Fibroblast of mammary gland (primary cell): Measurements from ENCODE around the gene P2RY14.

Experiments
- DNase-seq: peaks from one replicate; pipeline ENCODE4 v3.0.0-alpha.2; 2010; ENCODE audit warnings: low read depth
- H3K4me3 ChIP-seq: 2 replicates; pipeline ENCODE4 v1.5.1; 2011; ENCODE audit warnings: low read depth, mild to moderate bottlenecking, low read length, moderate library complexity; ENCODE audit not compliant: control insufficient read depth
- TF ChIP-seq, protein P1 (sequence below): conservative IDR thresholded peaks from 2 replicates; pipeline ENCODE4 v1.5.1; 2011; ENCODE audit warnings: low read depth, low read length, inconsistent platforms; ENCODE audit not compliant: control insufficient read depth, insufficient read depth

The P2RY14 gene

DNA sequence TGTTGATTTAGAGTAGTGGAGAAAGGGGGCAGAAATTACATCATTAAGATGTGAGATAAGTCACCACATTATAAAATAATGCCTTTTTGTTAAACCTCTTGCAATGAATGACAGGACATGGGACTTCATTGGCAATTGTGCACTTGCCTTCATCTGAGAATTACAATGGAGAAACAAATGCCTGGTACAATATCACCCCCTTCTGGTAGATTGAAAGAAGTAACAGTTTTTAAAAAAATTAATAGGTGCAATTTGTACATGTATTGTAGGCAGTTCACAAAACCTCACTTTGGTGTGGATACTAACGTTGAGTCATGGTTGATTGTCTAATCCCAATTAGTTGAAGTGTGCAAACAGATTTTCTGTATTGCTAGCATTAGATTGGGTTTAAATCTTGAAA lies 4.6 kb upstream of the P2RY14 start:
- DNase-seq, result peak; percentile 74
- H3K4me3 ChIP-seq, result no peak overlapping the region
- TF ChIP-seq, protein P1, sequence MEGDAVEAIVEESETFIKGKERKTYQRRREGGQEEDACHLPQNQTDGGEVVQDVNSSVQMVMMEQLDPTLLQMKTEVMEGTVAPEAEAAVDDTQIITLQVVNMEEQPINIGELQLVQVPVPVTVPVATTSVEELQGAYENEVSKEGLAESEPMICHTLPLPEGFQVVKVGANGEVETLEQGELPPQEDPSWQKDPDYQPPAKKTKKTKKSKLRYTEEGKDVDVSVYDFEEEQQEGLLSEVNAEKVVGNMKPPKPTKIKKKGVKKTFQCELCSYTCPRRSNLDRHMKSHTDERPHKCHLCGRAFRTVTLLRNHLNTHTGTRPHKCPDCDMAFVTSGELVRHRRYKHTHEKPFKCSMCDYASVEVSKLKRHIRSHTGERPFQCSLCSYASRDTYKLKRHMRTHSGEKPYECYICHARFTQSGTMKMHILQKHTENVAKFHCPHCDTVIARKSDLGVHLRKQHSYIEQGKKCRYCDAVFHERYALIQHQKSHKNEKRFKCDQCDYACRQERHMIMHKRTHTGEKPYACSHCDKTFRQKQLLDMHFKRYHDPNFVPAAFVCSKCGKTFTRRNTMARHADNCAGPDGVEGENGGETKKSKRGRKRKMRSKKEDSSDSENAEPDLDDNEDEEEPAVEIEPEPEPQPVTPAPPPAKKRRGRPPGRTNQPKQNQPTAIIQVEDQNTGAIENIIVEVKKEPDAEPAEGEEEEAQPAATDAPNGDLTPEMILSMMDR, result peak; percentile 67

DNA sequence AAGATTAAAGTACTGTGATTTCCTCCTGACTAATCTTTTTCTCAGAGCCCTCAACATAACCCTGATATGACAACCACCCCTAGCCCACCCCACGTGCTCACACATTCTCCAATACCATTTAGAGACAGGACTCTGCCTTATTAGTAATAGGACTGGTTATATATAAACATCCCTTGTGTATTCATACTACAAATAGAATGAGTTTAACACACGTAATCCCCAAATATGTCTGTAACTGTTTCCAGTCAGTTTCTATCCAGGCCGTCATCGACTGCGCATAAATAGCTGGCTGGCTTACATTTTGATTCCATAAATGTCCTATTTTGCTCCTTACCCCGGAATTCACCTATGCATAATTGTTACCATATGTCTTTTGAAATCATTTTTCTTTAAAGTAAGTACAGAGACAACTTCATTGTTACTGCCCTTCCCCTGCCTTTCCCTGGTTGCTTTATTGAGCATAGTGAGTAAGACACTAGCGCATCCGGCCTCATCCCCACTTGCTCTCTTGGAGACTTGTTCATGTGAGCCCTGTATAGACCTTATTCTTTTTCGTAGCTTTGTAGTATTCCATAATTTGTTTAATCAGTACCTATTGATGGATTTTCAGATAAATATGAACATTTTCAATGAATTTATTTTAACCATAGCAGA lies 3.5 kb upstream of the P2RY14 start:
- peak; percentile 31 for DNase-seq

DNA sequence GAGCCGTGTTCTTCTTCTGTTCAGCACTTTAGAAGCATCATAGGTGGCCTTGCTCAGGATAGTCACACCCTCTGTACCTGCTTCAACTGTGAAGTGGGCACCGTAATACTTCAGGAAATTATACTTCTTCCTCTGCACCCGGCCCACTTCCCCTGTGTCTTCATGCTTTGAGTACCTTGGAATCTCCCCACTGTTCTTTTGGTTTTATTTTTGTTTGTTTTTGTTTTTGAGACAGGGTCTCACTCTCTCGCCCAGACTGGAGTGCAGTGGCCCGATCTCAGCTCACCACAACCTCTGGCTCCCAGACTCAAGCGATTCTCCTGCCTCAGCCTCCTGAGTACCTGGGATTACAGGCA lies 1.7 kb downstream of the P2RY14 start:
- TF ChIP-seq, protein P1, result no peak
- no peak for DNase-seq
- no peak overlapping the region for H3K4me3 ChIP-seq

More for the DNA sequence above, 3.5 kb upstream of the P2RY14 start:
- TF ChIP-seq, protein P1, result no peak
- no peak overlapping the region for H3K4me3 ChIP-seq

DNA sequence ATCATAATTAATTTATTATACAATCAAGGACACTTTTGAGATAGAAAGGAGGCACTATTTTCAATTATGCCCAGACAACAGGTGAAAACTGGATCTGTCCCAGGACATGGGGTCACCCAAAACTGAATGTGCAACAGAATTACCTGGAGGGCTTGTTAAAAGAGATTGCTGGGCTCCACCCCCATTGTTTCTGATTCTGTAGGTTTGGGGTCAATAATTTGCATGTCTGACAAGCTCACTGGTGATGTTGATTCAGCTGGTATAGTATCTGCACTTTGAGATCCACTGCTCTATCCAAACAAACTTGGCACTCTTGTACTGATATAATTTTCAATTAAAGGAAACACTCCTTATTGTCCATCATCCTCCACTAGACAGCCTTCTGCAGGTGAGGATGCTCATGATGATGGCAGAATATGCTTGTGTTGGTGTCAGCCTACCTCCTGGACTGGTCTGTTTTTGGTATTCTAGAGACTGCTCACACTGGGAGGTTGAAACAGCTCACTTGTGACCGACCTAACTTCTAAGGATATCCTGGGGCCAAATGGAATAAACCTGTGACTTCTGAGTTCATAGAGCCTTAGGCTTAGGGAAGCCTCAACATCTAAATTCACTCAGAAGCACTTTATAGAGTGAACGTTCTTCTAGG lies 2.2 kb downstream of the P2RY14 start:
- no peak overlapping the region for H3K4me3 ChIP-seq
- no peak for DNase-seq
- TF ChIP-seq, protein P1, result no peak

DNA sequence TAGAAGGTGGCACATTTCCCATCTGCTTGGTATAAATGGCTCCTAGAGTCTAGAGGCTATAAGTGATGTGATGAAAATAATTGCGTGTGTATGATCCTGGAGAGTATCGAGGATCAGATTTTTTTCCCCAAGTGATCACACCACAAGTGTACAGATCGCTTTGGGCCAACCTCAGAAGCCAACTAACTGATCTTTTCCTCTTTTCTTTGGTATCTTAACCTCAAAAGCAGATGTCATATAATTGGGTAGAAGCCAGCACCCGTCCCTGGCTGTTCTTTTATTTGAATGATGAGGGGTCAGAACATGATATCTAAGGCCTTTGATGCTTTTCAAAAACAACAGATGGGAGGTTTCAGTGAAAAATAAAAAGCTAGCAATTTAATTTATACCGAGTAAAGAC lies 3.3 kb downstream of the P2RY14 start:
- no peak for DNase-seq
- no peak overlapping the region for H3K4me3 ChIP-seq
- TF ChIP-seq, protein P1, result no peak

DNA sequence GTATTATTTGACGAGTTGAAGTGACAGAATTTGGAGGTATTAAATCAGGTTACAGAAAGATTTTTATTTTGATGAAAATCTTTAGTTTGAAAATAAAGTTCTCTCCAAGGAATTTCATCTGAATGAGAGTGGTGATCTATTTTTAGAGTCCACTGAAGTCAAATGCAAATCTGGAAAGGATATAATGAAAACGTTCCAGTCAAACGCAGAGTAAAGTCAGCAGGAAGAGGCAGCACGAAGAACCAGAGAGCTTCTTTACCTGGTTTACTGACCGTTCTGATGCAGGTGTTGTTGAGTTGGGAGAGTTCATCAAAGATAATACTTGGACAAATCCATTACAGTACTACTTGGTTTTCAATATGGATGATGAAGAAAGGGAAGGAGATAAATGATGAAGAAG lies 8.7 kb downstream of the P2RY14 start:
- TF ChIP-seq, protein P1, result no peak
- no peak for DNase-seq
- no peak overlapping the region for H3K4me3 ChIP-seq
